SW 1271 (cell line): ENCODE measurements around the gene TMEM123.

Source experiments
- DNase-seq, 2 experiments: peaks; one replicate each; lab custom pipeline; 2025; lab: John Stamatoyannopoulos, UW

TMEM123 gene

GRCh38 chr11:102426000-102426399, 26.6 kb downstream of the TMEM123 start:
- no peak for DNase-seq

GRCh38 chr11:102423936-102424335, 28.6 kb downstream of the TMEM123 start:
- DNase-seq = no peak

GRCh38 chr11:102422817-102423712, 29.5 kb downstream of the TMEM123 start:
- no peak for DNase-seq

- no peak for DNase-seq
Observed at GRCh38 chr11:102421261-102421660, 31.3 kb downstream of the TMEM123 start.

- DNase-seq = no peak
Observed at GRCh38 chr11:102420547-102420946, 32.0 kb downstream of the TMEM123 start.

GRCh38 chr11:102419181-102419580, 33.4 kb downstream of the TMEM123 start:
- DNase-seq = no peak

- no peak for DNase-seq
Observed at GRCh38 chr11:102416976-102417375, 35.6 kb downstream of the TMEM123 start.

- no peak for DNase-seq
Observed at GRCh38 chr11:102415304-102415916, 37.2 kb downstream of the TMEM123 start.

- no peak for DNase-seq
Observed at GRCh38 chr11:102414559-102414958, 38.0 kb downstream of the TMEM123 start.

GRCh38 chr11:102413497-102413896, 39.1 kb downstream of the TMEM123 start:
- no peak for DNase-seq

GRCh38 chr11:102411142-102411541, 41.4 kb downstream of the TMEM123 start:
- no peak for DNase-seq

GRCh38 chr11:102410382-102410784, 42.2 kb downstream of the TMEM123 start:
- no peak for DNase-seq

- no peak for DNase-seq
Observed at GRCh38 chr11:102408339-102408738, 44.2 kb downstream of the TMEM123 start.

- no peak for DNase-seq
Observed at GRCh38 chr11:102407901-102408300, 44.7 kb downstream of the TMEM123 start.

- DNase-seq = no peak
Observed at GRCh38 chr11:102406099-102406498, 46.5 kb downstream of the TMEM123 start.

- no peak for DNase-seq
Observed at GRCh38 chr11:102405501-102405900, 47.1 kb downstream of the TMEM123 start.

- DNase-seq = no peak
Observed at GRCh38 chr11:102402548-102402947, 50.0 kb downstream of the TMEM123 start.

GRCh38 chr11:102401905-102402304, 50.7 kb downstream of the TMEM123 start:
- no peak for DNase-seq

- no peak for DNase-seq
Observed at GRCh38 chr11:102400603-102401002, 52.0 kb downstream of the TMEM123 start.

GRCh38 chr11:102399189-102399588, 53.4 kb downstream of the TMEM123 start:
- DNase-seq = no peak

- DNase-seq = no peak
Observed at GRCh38 chr11:102398297-102398696, 54.3 kb downstream of the TMEM123 start.

- no peak for DNase-seq
Observed at GRCh38 chr11:102396708-102397563, 55.6 kb downstream of the TMEM123 start.
